Measurements from ENCODE around the gene LIPA. TPM values are rescaled to one million over a fixed set of nuclear protein-coding genes. Genes with fewer than 3 reads are reported as not detected.

LIPA gene
- total and polyA plus RNA-seq, 4 donors: 57.7 to 113 (median 66.2) TPM

DNA sequence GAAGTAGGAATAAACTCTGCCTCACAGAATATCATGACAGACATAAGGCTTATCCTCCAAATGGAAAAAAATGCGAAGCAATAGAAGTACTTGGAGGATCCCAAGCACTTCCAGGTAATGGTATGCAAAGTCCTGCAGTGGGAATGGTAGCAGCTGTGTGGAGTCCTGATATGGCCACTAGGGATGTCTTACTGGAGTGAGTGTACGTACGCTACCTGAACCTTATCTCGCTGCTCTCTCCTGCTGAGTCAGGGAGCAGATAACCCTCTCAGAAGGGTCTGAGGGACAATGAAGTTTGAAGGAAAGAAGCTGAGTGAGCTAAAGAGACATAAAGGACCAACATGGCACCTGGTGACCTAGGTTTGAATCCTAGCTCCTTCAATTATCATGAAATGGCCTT is 86.7 kb downstream of the LIPA start:
- H3K4me1 ChIP-seq (ENCODE audit: control insufficient read depth, insufficient read depth, low read length): no peaks in the 10 kb centered on the region
- no peaks in the 10 kb centered on the region for H3K9me3 ChIP-seq (ENCODE audit: control insufficient read depth, insufficient read depth, low read length)
- no peak for DNase-seq (ENCODE audit: low read depth in 4 of 6, low spot score in 6 of 6)
- H3K36me3 ChIP-seq (ENCODE audit: control insufficient read depth, insufficient read depth, low read length): no peaks in the 10 kb centered on the region
- H3K27ac ChIP-seq (ENCODE audit: low read depth, low read length): no peak overlapping the region
- WGBS (ENCODE audit: insufficient coverage): 90% methylated on average over 4 of the region's 4 CpGs
- H3K27me3 ChIP-seq (ENCODE audit: control insufficient read depth, insufficient read depth, low read length): no peaks in the 10 kb centered on the region
- no peak overlapping the region for H3K4me3 ChIP-seq (ENCODE audit: low read depth, low read length)

DNA sequence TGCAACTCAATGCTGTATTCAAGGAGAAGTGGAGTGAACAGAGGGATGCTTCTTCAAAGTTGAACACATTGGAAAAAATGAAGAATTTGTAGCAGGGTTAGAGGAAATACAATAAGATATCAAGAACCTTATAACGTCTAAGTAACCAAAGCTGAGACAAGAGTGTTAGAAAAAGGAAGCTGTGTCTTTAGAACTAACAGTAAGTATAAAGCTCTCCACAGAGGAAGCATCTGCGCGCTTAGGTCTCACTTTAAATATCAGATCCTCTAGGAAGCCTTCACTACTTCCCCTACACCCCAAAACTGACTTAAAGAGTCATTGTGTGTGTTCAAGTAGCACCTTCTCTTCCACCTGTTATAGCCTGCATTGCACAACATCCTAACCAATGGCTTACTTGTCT is 87.5 kb downstream of the LIPA start:
- Histone ChIP-seq H3K4me1 (ENCODE audit: control insufficient read depth, insufficient read depth, low read length) (no peaks in the 10 kb centered on the region), H3K27ac (ENCODE audit: low read depth, low read length) (no peak overlapping the region), H3K4me3 (ENCODE audit: low read depth, low read length) (no peak overlapping the region), H3K9me3 (ENCODE audit: control insufficient read depth, insufficient read depth, low read length) (no peaks in the 10 kb centered on the region), H3K36me3 (ENCODE audit: control insufficient read depth, insufficient read depth, low read length) (no peaks in the 10 kb centered on the region), H3K27me3 (ENCODE audit: control insufficient read depth, insufficient read depth, low read length) (no peaks in the 10 kb centered on the region)
- no peak for DNase-seq (ENCODE audit: low read depth in 4 of 6, low spot score in 6 of 6)
- no CpG with 5 or more reads among the region's 3 CpGs for WGBS (ENCODE audit: insufficient coverage)

Other genes with a start within 250 kb of the LIPA start
- 1 to 10 TPM in 1 of 2 donors, under 1 TPM in 1; 0.83 to 2.1 TPM for gene CH25H, start 44.5 kb downstream of the LIPA start, total RNA-seq
- 1 to 10 TPM; 1.1 to 3.9 TPM for gene CH25H, start 44.5 kb downstream of the LIPA start, polyA plus RNA-seq (ENCODE audit: insufficient read length in 2 of 2)
- gene IFIT2, start 50.3 kb upstream of the LIPA start, total RNA-seq: 10 to 100 TPM; 14.6 to 16.3 TPM
- gene IFIT2, start 50.3 kb upstream of the LIPA start, polyA plus RNA-seq (ENCODE audit: insufficient read length in 2 of 2): 10 to 100 TPM in 1 of 2 donors, 1 to 10 TPM in 1; 9.1 to 10.1 TPM
- 10 to 100 TPM; 17.4 to 26.1 TPM for gene IFIT3, start 76.2 kb upstream of the LIPA start, total RNA-seq
- gene IFIT3, start 76.2 kb upstream of the LIPA start, polyA plus RNA-seq (ENCODE audit: insufficient read length in 2 of 2): 1 to 10 TPM; 4.9 to 8.6 TPM
- 1 to 10 TPM; 1.4 to 6.7 TPM for gene IFIT1B, start 126.3 kb upstream of the LIPA start, total RNA-seq
- not detected for gene IFIT1B, start 126.3 kb upstream of the LIPA start, polyA plus RNA-seq (ENCODE audit: insufficient read length in 2 of 2)
- 10 to 100 TPM; 35.3 to 57.2 TPM for gene IFIT1, start 140.8 kb upstream of the LIPA start, total RNA-seq
- gene IFIT1, start 140.8 kb upstream of the LIPA start, polyA plus RNA-seq (ENCODE audit: insufficient read length in 2 of 2): 10 to 100 TPM; 16.5 to 21.9 TPM
- gene IFIT5, start 162.8 kb upstream of the LIPA start, total RNA-seq: 10 to 100 TPM; 28.9 to 44.8 TPM
- gene IFIT5, start 162.8 kb upstream of the LIPA start, polyA plus RNA-seq (ENCODE audit: insufficient read length in 2 of 2): 10 to 100 TPM; 19.3 to 30.9 TPM

Measured in spinal cord (tissue), 10 donors.